ENCODE results near the gene GCLC.

GCLC gene

GRCh38 chr6:53520320-53520928, 24.5 kb downstream of the GCLC start:
- Histone ChIP-seq H3K9ac (ENCODE audit: low read length) (no peak overlapping the region), H3K36me3 (ENCODE audit: control insufficient read depth, low read depth, low read length) (peaks cover 20% of the 10 kb centered on the region), H3K27ac (ENCODE audit: low read length) (no peak overlapping the region), H3K27me3 (ENCODE audit: control insufficient read depth, insufficient read depth, low read length) (no peaks in the 10 kb centered on the region), H3K4me3 (ENCODE audit: low read length) (no peak overlapping the region), H3K9me3 (ENCODE audit: control insufficient read depth, low read depth, low read length) (no peaks in the 10 kb centered on the region), H3K4me1 (ENCODE audit: control insufficient read depth, low read depth, low read length) (peaks cover 16% of the 10 kb centered on the region)

GRCh38 chr6:53518862-53519261, 26.0 kb downstream of the GCLC start:
- Histone ChIP-seq H3K4me3 (ENCODE audit: low read length) (no peak overlapping the region), H3K27ac (ENCODE audit: low read length) (no peak overlapping the region), H3K36me3 (ENCODE audit: control insufficient read depth, low read depth, low read length) (peaks cover 31% of the 10 kb centered on the region), H3K9me3 (ENCODE audit: control insufficient read depth, low read depth, low read length) (no peaks in the 10 kb centered on the region), H3K27me3 (ENCODE audit: control insufficient read depth, insufficient read depth, low read length) (no peaks in the 10 kb centered on the region), H3K4me1 (ENCODE audit: control insufficient read depth, low read depth, low read length) (peaks cover 1% of the 10 kb centered on the region), H3K9ac (ENCODE audit: low read length) (no peak overlapping the region)

- H3K36me3 ChIP-seq (ENCODE audit: control insufficient read depth, low read depth, low read length): peaks cover 48% of the 10 kb centered on the region
- H3K4me3 ChIP-seq (ENCODE audit: low read length): no peak overlapping the region
- no peak overlapping the region for H3K9ac ChIP-seq (ENCODE audit: low read length)
- H3K27ac ChIP-seq (ENCODE audit: low read length): no peak overlapping the region
- no peaks in the 10 kb centered on the region for H3K4me1 ChIP-seq (ENCODE audit: control insufficient read depth, low read depth, low read length)
- H3K9me3 ChIP-seq (ENCODE audit: control insufficient read depth, low read depth, low read length): no peaks in the 10 kb centered on the region
- no peaks in the 10 kb centered on the region for H3K27me3 ChIP-seq (ENCODE audit: control insufficient read depth, insufficient read depth, low read length)
These were observed 27.9 kb downstream of the GCLC start for GRCh38 chr6:53517021-53517420.

GRCh38 chr6:53514677-53515076, 30.2 kb downstream of the GCLC start:
- Histone ChIP-seq H3K27ac (ENCODE audit: low read length) (no peak overlapping the region), H3K9ac (ENCODE audit: low read length) (no peak overlapping the region), H3K4me1 (ENCODE audit: control insufficient read depth, low read depth, low read length) (no peaks in the 10 kb centered on the region), H3K9me3 (ENCODE audit: control insufficient read depth, low read depth, low read length) (no peaks in the 10 kb centered on the region), H3K36me3 (ENCODE audit: control insufficient read depth, low read depth, low read length) (peaks cover 48% of the 10 kb centered on the region), H3K4me3 (ENCODE audit: low read length) (no peak overlapping the region), H3K27me3 (ENCODE audit: control insufficient read depth, insufficient read depth, low read length) (no peaks in the 10 kb centered on the region)

- no peaks in the 10 kb centered on the region for H3K27me3 ChIP-seq (ENCODE audit: control insufficient read depth, insufficient read depth, low read length)
- H3K36me3 ChIP-seq (ENCODE audit: control insufficient read depth, low read depth, low read length): peaks cover 56% of the 10 kb centered on the region
- no peak overlapping the region for H3K27ac ChIP-seq (ENCODE audit: low read length)
- no peaks in the 10 kb centered on the region for H3K9me3 ChIP-seq (ENCODE audit: control insufficient read depth, low read depth, low read length)
- no peak overlapping the region for H3K4me3 ChIP-seq (ENCODE audit: low read length)
- H3K9ac ChIP-seq (ENCODE audit: low read length): no peak overlapping the region
- no peaks in the 10 kb centered on the region for H3K4me1 ChIP-seq (ENCODE audit: control insufficient read depth, low read depth, low read length)
These were observed 31.4 kb downstream of the GCLC start for GRCh38 chr6:53513519-53513966.

- Histone ChIP-seq H3K9me3 (ENCODE audit: control insufficient read depth, low read depth, low read length) (no peaks in the 10 kb centered on the region), H3K36me3 (ENCODE audit: control insufficient read depth, low read depth, low read length) (peaks cover 61% of the 10 kb centered on the region), H3K27ac (ENCODE audit: low read length) (no peak overlapping the region), H3K27me3 (ENCODE audit: control insufficient read depth, insufficient read depth, low read length) (no peaks in the 10 kb centered on the region), H3K9ac (ENCODE audit: low read length) (no peak overlapping the region), H3K4me1 (ENCODE audit: control insufficient read depth, low read depth, low read length) (no peaks in the 10 kb centered on the region), H3K4me3 (ENCODE audit: low read length) (no peak overlapping the region)
These were observed 31.8 kb downstream of the GCLC start for GRCh38 chr6:53513056-53513455.

GRCh38 chr6:53512626-53513025, 32.3 kb downstream of the GCLC start:
- peaks cover 63% of the 10 kb centered on the region for H3K36me3 ChIP-seq (ENCODE audit: control insufficient read depth, low read depth, low read length)
- H3K27ac ChIP-seq (ENCODE audit: low read length): no peak overlapping the region
- H3K27me3 ChIP-seq (ENCODE audit: control insufficient read depth, insufficient read depth, low read length): no peaks in the 10 kb centered on the region
- H3K4me3 ChIP-seq (ENCODE audit: low read length): no peak overlapping the region
- H3K9ac ChIP-seq (ENCODE audit: low read length): no peak overlapping the region
- H3K4me1 ChIP-seq (ENCODE audit: control insufficient read depth, low read depth, low read length): no peaks in the 10 kb centered on the region
- H3K9me3 ChIP-seq (ENCODE audit: control insufficient read depth, low read depth, low read length): no peaks in the 10 kb centered on the region

- H3K36me3 ChIP-seq (ENCODE audit: control insufficient read depth, low read depth, low read length): peaks cover 72% of the 10 kb centered on the region
- H3K27ac ChIP-seq (ENCODE audit: low read length): no peak overlapping the region
- H3K9me3 ChIP-seq (ENCODE audit: control insufficient read depth, low read depth, low read length): no peaks in the 10 kb centered on the region
- H3K27me3 ChIP-seq (ENCODE audit: control insufficient read depth, insufficient read depth, low read length): no peaks in the 10 kb centered on the region
- no peaks in the 10 kb centered on the region for H3K4me1 ChIP-seq (ENCODE audit: control insufficient read depth, low read depth, low read length)
- no peak overlapping the region for H3K9ac ChIP-seq (ENCODE audit: low read length)
- no peak overlapping the region for H3K4me3 ChIP-seq (ENCODE audit: low read length)
These were observed 34.2 kb downstream of the GCLC start for GRCh38 chr6:53510746-53511145.

GRCh38 chr6:53506872-53507271, 38.0 kb downstream of the GCLC start:
- no peaks in the 10 kb centered on the region for H3K9me3 ChIP-seq (ENCODE audit: control insufficient read depth, low read depth, low read length)
- no peak overlapping the region for H3K27ac ChIP-seq (ENCODE audit: low read length)
- H3K27me3 ChIP-seq (ENCODE audit: control insufficient read depth, insufficient read depth, low read length): no peaks in the 10 kb centered on the region
- peaks cover 71% of the 10 kb centered on the region for H3K36me3 ChIP-seq (ENCODE audit: control insufficient read depth, low read depth, low read length)
- H3K9ac ChIP-seq (ENCODE audit: low read length): no peak overlapping the region
- H3K4me3 ChIP-seq (ENCODE audit: low read length): no peak overlapping the region
- H3K4me1 ChIP-seq (ENCODE audit: control insufficient read depth, low read depth, low read length): no peaks in the 10 kb centered on the region

- Histone ChIP-seq H3K27ac (ENCODE audit: low read length) (no peak overlapping the region), H3K9me3 (ENCODE audit: control insufficient read depth, low read depth, low read length) (no peaks in the 10 kb centered on the region), H3K27me3 (ENCODE audit: control insufficient read depth, insufficient read depth, low read length) (no peaks in the 10 kb centered on the region), H3K4me1 (ENCODE audit: control insufficient read depth, low read depth, low read length) (no peaks in the 10 kb centered on the region), H3K4me3 (ENCODE audit: low read length) (no peak overlapping the region), H3K36me3 (ENCODE audit: control insufficient read depth, low read depth, low read length) (peaks cover 75% of the 10 kb centered on the region), H3K9ac (ENCODE audit: low read length) (no peak overlapping the region)
These were observed 40.4 kb downstream of the GCLC start for GRCh38 chr6:53504512-53504911.

- Histone ChIP-seq H3K27me3 (ENCODE audit: control insufficient read depth, insufficient read depth, low read length) (no peaks in the 10 kb centered on the region), H3K36me3 (ENCODE audit: control insufficient read depth, low read depth, low read length) (peaks cover 74% of the 10 kb centered on the region)
These were observed 41.8 kb downstream of the GCLC start for GRCh38 chr6:53503060-53503459.

GRCh38 chr6:53501432-53501831, 43.5 kb downstream of the GCLC start:
- H3K36me3 ChIP-seq (ENCODE audit: control insufficient read depth, low read depth, low read length): peaks cover 66% of the 10 kb centered on the region
- H3K4me1 ChIP-seq (ENCODE audit: control insufficient read depth, low read depth, low read length): no peaks in the 10 kb centered on the region
- H3K27ac ChIP-seq (ENCODE audit: low read length): no peak overlapping the region
- no peaks in the 10 kb centered on the region for H3K9me3 ChIP-seq (ENCODE audit: control insufficient read depth, low read depth, low read length)
- H3K9ac ChIP-seq (ENCODE audit: low read length): no peak overlapping the region
- H3K4me3 ChIP-seq (ENCODE audit: low read length): no peak overlapping the region
- no peaks in the 10 kb centered on the region for H3K27me3 ChIP-seq (ENCODE audit: control insufficient read depth, insufficient read depth, low read length)

More at GRCh38 chr6:53503060-53503459, 41.8 kb downstream of the GCLC start:
- H3K4me1 ChIP-seq (ENCODE audit: control insufficient read depth, low read depth, low read length): no peaks in the 10 kb centered on the region
- H3K9ac ChIP-seq (ENCODE audit: low read length): no peak overlapping the region
- no peak overlapping the region for H3K27ac ChIP-seq (ENCODE audit: low read length)
- H3K4me3 ChIP-seq (ENCODE audit: low read length): no peak overlapping the region
- no peaks in the 10 kb centered on the region for H3K9me3 ChIP-seq (ENCODE audit: control insufficient read depth, low read depth, low read length)

All from iPS-18a (cell line).